ENCODE results near the gene ZDHHC7.
"Not testable (repeated sequence)": the region's sequence is repeated elsewhere in the genome, so short reads cannot be mapped to it uniquely, and the experiment has no call there.

The ZDHHC7 gene

GRCh38 chr16:84960942-84961341, 50.4 kb downstream of the ZDHHC7 start:
- DNase-seq, result no peak

- DNase-seq, result no peak
Measured at GRCh38 chr16:84959784-84960417, 51.4 kb downstream of the ZDHHC7 start.

- no peak for DNase-seq
Measured at GRCh38 chr16:84959045-84959576, 52.2 kb downstream of the ZDHHC7 start.

- no peak for DNase-seq
Measured at GRCh38 chr16:84957792-84958191, 53.5 kb downstream of the ZDHHC7 start.

GRCh38 chr16:84957192-84957591, 54.1 kb downstream of the ZDHHC7 start:
- no peak for DNase-seq

GRCh38 chr16:84955427-84955826, 55.9 kb downstream of the ZDHHC7 start:
- DNase-seq, result no peak

- DNase-seq, result no peak
Measured at GRCh38 chr16:84953190-84953746, 58.1 kb downstream of the ZDHHC7 start.

- peak; percentile 72 for DNase-seq
Measured at GRCh38 chr16:84952335-84953189, 58.8 kb downstream of the ZDHHC7 start.

- peak; percentile 35 for DNase-seq
Measured at GRCh38 chr16:84950906-84951305, 60.4 kb downstream of the ZDHHC7 start.

GRCh38 chr16:84949772-84950436, 61.4 kb downstream of the ZDHHC7 start:
- no peak for DNase-seq

- DNase-seq, result peak; percentile 53
Measured at GRCh38 chr16:84948851-84949610, 62.3 kb downstream of the ZDHHC7 start.

GRCh38 chr16:84947996-84948850, 63.1 kb downstream of the ZDHHC7 start:
- DNase-seq, result no peak

- DNase-seq, result peak; percentile 84
Measured at GRCh38 chr16:84947022-84947421, 64.3 kb downstream of the ZDHHC7 start.

- no peak for DNase-seq
Measured at GRCh38 chr16:84943620-84944019, 67.7 kb downstream of the ZDHHC7 start.

- DNase-seq, result no peak
Measured at GRCh38 chr16:84942786-84943185, 68.5 kb downstream of the ZDHHC7 start.

- DNase-seq, result no peak
Measured at GRCh38 chr16:84941921-84942320, 69.4 kb downstream of the ZDHHC7 start.

- DNase-seq, result no peak
Measured at GRCh38 chr16:84940670-84941551, 70.4 kb downstream of the ZDHHC7 start.

GRCh38 chr16:84938616-84939015, 72.7 kb downstream of the ZDHHC7 start:
- DNase-seq, result not testable (repeated sequence)

GRCh38 chr16:84937196-84938005, 73.9 kb downstream of the ZDHHC7 start:
- DNase-seq, result no peak
